Endothelial cell of coronary artery (primary cell): ENCODE results near the gene ARID5B. TPM values are rescaled to one million over a fixed set of nuclear protein-coding genes. Genes with fewer than 3 reads are reported as not detected.

Experiments used
- total RNA-seq: library from RNA; depleted of rRNA; stranded (reverse); fragments of >200 nt; gene quantifications from 2 replicates; pipeline ENCODE4 v1.2.3, GENCODE V29; 2014

The ARID5B gene
- total RNA-seq, result 2.2 and 7.2 TPM in 2 replicates

GRCh38 chr10:61900829-61901792 lies at the start of gene ARID5B:
TSS of gene ARID5B (plus strand) at chr10:61901699. CDS start at chr10:61901710, 11 bp downstream.

Other genes starting within 250 kb of the ARID5B start
- 0.18 TPM in 1 of 2 replicates, not detected in the other for gene CABCOCO1, start 238.8 kb upstream of the ARID5B start, total RNA-seq